HG02571 (cell line): Measurements from ENCODE around the gene NAAA.
"Not testable (repeated sequence)": the region's sequence is repeated elsewhere in the genome, so short reads cannot be mapped to it uniquely, and the experiment has no call there.

ENCODE experiments used
- ATAC-seq: cut with Tn5 transposase; IDR thresholded peaks from one replicate; pipeline ENCODE4 v1.9.1; 2021; ENCODE audit warnings: mild to moderate bottlenecking, moderate library complexity; ENCODE audit not compliant: unreplicated experiment

The NAAA gene

GRCh38 chr4:75940692-75941253 lies at the start of gene NAAA:
TSS of gene NAAA (minus strand) at chr4:75941013. CDS start at chr4:75940949, 64 bp downstream.
- ATAC-seq: peak; percentile 89

- ATAC-seq: no peak
Observed at GRCh38 chr4:75989846-75990528, 49.2 kb upstream of the NAAA start.

GRCh38 chr4:75985116-75985515 lies 44.3 kb upstream of the NAAA start:
- no peak for ATAC-seq

GRCh38 chr4:75980576-75980975 lies 39.8 kb upstream of the NAAA start:
- no peak for ATAC-seq

- ATAC-seq: no peak
Observed at GRCh38 chr4:75976177-75976576, 35.4 kb upstream of the NAAA start.

GRCh38 chr4:75973766-75974165 lies 33.0 kb upstream of the NAAA start:
- ATAC-seq: no peak

DNA sequence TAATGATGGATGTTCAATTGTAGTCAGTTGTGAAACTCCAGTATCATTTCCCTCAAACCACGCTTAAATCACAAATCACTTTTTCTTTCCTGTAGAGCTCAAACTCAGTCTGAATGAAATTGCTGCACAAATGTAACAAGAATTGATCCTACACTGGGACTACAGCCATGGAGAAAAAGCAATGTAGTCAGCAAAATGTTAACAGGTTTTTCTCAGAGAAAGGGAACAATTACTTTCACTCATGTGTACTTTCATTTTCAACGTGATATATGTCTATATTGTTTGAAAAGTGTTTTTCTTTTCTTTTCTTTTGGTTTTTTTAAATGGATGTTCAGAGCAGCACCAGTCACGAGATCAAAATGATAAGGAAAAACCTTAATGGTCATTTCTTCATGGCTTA lies 27.3 kb upstream of the NAAA start:
- no peak for ATAC-seq

GRCh38 chr4:75963558-75963957 lies 22.7 kb upstream of the NAAA start:
- ATAC-seq: no peak

DNA sequence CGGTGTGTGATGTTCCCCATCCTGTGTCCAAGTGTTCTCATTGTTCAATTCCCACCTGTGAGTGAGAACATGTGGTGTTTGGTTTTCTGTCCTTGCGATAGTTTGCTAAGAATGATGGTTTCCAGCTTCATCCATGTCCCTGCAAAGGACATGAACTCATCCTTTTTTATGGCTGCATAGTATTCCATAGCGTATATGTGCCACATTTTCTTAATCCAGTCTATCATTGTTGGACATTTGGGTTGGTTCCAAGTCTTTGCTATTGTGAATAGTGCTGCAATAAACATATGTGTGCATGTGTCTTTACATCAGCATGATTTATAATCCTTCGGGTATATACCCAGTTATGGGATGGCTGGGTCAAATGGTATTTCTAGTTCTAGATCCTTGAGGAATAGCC lies 21.3 kb upstream of the NAAA start:
- not testable (repeated sequence) for ATAC-seq

DNA sequence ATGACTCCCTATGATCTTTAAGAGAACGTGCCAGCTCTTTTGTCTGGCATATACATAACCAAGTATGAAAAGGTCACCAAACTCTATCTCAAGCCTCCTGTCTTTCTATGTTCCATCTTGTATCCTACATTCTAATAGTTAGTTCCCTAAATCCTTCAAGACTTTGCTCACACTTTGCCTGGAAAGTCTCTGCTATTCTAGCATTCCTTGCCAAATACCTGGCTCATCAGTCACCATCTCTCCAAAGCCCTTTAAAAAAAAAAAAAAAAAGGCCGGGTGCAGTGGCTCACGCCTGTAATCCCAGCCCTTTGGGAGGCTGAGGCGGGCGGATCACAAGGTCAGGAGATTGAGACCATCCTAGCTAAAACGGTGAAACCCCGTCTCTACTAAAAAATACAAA lies 17.7 kb upstream of the NAAA start:
- not testable (repeated sequence) for ATAC-seq

DNA sequence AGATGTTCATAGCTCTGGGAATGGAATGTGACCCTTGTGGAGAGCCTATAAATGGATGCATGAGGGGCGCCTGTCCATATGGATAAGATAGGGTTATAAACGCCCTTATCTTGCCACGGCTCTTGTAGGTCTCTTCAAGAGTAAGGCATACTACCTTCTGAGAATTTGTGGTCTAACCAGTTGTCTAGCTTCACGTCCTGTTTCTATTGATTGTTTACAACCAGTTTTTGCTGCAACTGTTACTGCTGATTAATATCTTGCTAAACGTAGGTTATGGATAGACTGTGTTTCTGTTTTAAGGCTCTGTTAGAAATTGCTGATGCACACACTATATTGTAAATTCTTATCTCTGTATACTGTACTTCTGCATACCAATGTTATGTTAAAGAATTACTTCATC lies 14.0 kb upstream of the NAAA start:
- not testable (repeated sequence) for ATAC-seq

DNA sequence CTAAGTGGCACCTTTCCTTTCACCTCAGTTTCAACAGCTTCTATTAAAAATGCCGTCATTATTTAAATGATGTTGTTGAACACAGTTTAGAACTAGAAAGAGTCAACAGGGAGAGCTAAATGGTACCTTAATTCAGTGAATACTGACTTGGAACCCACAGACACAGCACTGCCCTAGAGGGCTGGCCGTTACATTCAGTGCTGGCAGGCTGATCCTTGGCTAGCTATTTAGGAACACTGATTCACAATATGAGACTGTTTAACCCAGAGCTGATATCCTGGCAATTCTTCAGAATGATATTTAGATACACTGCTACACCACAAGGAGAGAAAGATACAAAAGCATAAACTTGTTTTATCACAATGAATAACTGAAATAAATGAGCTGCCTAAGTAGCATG lies 12.7 kb upstream of the NAAA start:
- ATAC-seq: no peak

- ATAC-seq: no peak
Observed at GRCh38 chr4:75950213-75950815, 9.5 kb upstream of the NAAA start.

DNA sequence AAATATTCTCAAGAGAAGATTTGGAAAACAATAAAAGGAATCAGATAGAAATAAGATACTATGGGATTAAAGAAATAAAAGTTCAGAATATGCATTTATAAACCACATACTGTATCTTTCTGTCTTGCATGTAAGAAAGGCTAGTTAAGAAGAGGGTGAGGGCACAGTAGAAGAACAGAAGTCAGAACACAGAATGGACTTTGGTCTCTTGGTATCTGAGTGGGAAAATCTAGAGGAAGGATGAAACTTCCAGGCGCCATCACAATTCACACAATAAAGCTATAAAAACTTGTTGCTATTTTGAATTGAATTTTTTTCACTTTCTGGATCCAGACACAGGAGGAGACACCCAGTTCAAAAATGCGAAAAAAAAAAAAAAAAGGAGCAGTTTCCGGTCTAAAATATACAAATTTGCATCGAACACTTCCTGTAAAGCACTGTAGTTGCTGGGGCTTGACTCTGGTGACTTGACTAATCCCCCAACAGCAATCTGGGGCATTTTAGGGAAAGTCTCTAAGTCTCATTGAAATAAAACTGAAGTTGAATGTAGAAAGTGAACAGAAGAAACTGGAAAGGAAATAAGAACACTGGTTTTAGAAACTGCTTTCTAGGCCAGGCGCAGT lies 8.1 kb upstream of the NAAA start:
- peak; percentile 90 for ATAC-seq

- ATAC-seq: peak; percentile 57
Observed at GRCh38 chr4:75939890-75940691, 722 bp downstream of the NAAA start.

- no peak for ATAC-seq
Observed at GRCh38 chr4:75935628-75936027, 5.2 kb downstream of the NAAA start.

- ATAC-seq: no peak
Observed at GRCh38 chr4:75930152-75930551, 10.7 kb downstream of the NAAA start.

DNA sequence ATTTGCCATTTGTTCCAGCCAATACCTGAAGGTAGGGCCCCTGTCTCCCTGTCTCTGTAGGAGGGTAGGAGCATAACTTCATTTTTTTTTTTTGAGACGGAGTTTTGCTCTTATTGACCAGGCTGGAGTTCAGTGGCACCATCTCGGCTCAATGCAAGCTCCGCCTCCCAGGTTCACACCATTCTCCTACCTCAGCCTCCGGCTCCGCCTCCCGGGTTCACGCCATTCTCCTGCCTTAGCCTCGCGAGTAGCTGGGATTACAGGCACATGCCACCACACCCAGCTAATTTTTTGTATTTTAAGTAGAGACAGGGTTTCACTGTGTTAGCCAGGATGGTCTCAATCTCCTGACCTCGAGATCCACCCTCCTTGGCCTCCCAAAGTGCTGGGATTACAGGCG lies 15.9 kb downstream of the NAAA start:
- ATAC-seq: not testable (repeated sequence)

DNA sequence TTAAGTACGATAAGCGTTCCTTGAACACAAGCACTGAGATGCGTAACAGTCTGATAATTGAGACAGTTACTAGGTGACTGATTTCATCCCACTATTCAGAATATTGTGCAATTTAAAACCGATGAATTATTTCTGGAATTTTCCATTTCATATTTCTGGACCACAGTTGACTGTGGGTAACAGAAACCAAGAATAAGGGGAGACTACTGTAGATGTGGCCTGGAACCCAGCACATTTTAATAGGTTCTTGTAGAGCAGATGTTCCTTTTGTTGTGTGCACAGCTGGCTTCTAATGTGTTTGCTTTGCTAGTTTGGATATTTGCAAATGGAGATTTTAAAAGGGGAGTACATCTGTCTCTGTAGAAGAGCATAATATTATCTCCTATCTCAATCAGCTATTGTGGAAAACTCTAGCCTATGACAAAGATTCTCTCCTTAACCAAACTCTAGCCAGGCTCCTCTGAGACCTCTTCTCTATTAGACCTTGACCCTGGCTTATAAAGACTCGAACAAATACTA lies 16.4 kb downstream of the NAAA start:
- no peak for ATAC-seq

GRCh38 chr4:75922588-75922987 lies 18.2 kb downstream of the NAAA start:
- no peak for ATAC-seq

DNA sequence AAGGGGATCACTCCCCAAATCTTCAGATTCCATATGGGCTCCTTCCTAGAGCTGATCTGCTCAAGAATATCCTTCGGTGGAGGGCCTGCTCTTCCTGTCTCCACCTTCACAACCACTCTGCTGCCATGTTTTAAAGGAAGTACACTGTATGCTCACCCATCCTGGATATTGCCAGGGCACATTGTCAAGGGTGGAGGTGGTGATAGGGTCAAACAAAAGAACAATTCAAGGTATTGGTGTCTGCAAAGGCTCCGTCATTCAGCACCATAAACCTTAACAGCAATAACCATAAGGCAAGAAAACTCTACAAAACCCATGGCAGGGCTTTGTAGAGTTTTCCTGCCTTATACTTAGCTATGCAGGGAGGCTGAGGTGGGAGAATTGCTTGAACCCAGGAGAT lies 18.9 kb downstream of the NAAA start:
- ATAC-seq: no peak
